IPS-11a (cell line): ENCODE data around the gene DHRS2.
"Not testable (repeated sequence)": the region's sequence is repeated elsewhere in the genome, so short reads cannot be mapped to it uniquely, and the experiment has no call there.

Experiments
- H3K4me3 ChIP-seq: one replicate; pipeline ENCODE4 v1.5.1; 2013; ENCODE audit warnings: low read depth, low read length, control low read depth

The DHRS2 gene

DNA sequence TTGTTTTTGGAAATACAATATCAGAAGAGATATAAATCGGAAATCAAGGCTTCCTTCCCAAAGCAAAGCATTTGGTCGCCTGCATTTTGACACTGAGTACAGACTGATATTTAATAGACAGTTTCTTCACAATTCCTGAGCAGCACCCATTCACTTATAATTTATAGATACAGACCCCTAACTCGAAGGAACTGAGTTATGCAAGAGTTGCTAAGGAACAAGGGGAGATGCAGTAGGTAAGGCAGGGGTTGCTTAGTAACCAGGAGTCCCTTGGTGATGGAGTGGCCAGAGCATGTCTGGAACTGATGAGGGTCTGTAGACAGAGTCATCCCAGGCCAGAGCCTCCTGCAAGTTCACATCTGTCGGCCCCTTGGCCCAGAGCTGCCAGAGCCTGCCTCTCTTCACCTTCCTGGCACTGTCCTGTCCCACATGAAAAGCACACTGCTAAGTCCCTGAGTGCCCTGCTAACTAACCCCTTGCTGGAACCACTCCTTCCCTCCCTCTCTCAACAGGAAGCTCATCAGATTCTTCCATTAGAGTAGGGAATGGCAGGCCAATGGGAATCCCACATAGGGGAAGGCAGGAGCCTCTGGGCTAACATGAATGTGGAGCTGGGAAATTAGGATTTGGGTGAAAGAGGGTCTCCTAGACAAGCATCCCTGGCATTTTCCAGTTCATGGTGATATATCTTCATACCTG lies 3.6 kb upstream of the DHRS2 start:
- no peak overlapping the region for H3K4me3 ChIP-seq

DNA sequence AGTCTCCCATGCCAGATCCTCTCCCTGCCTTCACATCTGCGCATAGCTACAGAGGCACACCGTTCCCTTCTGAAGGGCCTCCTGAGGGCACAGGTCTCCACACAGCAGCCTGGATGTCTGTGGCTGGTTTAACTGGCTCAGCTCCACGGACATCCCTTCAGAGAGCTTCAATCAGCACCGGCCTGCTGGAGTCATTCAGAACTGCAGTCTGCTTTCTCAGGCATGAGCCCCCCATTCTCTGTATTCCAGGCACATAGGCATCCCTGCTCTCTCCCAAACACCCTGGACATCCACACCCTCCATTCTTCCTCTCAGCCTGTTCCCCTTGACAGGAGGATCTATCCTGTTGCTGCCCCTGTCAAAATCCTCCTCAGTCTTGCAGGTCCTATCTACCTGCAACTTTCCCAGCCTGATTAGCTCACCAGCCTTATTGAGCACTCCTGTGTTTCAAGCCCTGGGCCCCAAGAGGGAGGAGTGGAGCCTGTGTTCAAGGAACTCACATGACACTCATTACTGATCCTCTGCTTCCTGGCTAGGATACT lies 2.9 kb upstream of the DHRS2 start:
- H3K4me3 ChIP-seq = no peak overlapping the region

DNA sequence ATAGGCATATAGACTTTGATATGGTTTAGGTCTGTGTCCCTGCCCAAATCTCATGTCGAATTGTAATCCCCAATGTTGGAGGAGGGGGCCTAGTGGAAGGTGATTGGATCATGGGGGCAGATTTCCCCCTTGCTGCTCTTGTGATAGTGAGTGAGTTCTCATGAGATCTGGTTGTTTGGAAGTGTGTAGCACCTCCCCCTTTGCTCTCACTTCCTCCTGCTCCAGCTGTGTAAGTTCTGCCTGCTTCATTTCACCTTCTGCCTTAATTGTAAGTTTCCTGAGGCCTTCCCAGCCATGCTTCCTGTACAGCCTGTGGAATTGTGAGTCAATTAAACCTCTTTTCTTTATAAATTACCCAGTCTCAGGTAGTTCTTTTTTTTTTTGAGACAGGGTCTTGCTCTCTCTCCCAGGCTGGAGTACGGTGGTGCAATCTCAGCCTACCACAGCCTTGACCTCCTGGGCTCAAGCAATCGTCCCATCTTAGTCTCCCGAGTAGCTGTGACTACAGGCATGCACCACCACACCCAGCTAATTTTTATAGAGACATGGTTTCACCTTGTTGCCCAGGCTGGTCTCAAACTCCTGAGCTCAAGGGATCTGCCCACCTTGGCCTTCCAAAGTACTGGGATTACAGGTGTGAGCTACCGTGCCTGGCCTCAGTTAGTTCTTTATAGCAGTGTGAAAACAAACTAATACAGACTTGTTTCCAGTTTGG lies 1.3 kb upstream of the DHRS2 start:
- not testable (repeated sequence) for H3K4me3 ChIP-seq

DNA sequence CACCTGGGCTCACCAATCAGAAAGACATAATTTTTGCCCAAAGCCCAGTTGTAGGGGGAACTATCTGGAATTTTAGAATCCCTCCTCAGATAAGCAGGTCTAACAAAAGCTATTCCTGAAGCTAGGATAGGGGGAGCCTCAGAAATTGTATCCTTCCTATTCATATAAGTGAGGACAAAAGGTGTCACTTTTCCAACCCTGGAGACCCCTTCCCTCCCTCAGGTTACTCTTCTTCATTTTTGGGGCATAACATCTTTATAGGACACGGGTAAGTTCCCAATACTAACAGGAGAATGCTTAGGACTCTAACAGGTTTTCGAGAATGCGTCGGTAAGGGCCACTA lies 1.1 kb downstream of the DHRS2 start:
- not testable (repeated sequence) for H3K4me3 ChIP-seq

DNA sequence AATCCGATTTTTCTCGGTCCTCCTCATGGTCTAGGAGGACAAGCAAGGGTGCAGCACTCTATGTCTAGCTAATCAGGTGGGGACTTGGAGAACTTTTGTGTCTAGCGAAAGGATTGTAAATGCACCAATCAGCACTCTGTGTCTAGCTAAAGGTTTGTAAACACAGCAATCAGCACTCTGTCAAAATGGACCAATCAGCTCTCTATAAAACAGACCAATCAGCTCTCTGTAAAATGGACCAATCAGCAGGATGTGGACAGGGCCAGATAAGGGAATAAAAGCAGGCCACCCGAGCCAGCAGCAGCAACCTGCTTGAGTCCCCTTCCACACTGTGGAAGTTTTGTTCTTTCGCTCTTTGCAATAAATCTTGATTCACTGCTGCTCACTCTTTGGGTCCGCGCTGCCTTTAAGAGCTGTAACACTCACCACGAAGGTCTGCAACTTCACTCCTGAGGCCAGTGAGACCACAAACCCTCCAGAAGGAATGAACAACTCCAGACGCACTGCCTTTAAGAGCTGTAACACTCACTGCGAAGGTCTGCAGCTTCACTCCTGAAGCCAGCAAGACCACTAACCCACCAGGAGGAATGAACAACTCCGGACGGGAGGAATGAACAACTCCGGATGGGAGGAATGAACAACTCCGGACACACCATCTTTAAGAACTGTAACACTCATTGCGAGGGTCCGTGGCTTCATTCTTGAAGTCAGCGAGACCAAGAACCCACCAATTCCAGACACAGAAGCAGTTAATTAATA lies 1.7 kb downstream of the DHRS2 start:
- H3K4me3 ChIP-seq = not testable (repeated sequence)

DNA sequence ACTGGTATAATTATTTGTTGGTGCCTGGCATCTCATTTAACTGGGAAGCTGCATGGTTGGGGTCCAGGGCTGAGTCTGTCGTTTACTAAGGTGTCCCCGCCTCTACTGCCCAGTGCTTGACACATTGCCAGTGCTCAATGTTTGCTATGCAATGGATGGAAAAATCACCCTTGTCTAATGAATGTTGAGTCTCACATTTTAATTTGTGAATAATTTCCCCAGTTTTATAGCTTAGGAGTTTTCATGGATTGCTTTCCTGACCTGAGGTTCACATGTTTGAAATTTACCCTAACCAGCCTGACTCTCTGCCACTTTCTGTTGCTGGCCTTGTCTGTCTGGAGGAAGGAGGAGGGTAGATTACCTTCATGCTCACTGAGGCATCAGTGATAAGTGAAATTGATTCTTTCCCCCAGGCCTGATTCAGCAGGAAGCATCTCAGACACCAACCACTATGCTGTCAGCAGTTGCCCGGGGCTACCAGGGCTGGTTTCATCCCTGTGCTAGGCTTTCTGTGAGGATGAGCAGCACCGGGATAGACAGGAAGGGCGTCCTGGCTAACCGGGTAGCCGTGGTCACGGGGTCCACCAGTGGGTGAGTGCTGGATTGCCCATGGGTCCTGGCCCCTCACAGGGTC lies 2.4 kb downstream of the DHRS2 start:
- H3K4me3 ChIP-seq = no peak overlapping the region

DNA sequence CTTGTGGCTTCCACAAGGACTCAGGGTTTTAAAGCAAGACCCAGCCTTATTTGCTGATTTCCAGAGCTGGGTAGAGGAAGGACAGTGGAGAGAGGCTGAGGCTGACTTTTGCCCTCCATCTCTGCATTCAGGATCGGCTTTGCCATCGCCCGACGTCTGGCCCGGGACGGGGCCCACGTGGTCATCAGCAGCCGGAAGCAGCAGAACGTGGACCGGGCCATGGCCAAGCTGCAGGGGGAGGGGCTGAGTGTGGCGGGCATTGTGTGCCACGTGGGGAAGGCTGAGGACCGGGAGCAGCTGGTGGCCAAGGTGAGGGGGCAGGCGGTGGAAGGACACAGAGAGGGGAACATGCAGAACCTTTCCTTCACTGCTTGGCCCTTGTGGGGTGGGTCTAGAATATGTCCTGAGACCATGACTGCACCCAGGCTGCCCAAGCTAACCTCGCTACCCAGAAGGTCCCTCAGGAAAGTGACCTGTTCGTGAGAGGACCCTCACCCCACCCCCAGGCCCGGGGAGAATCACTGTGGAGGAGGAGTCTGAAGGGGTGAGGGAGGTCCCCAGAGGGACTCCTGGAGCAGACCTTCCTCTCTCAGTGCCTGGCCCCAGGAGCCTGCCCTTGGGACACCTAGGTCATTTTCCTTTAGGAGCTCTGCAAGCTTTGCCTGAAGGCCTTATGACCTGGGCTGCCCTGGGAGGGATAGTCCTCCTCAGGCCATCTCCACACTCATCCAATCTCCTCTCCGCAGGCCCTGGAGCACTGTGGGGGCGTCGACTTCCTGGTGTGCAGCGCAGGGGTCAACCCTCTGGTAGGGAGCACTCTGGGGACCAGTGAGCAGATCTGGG lies 3.1 kb downstream of the DHRS2 start:
- no peak overlapping the region for H3K4me3 ChIP-seq

DNA sequence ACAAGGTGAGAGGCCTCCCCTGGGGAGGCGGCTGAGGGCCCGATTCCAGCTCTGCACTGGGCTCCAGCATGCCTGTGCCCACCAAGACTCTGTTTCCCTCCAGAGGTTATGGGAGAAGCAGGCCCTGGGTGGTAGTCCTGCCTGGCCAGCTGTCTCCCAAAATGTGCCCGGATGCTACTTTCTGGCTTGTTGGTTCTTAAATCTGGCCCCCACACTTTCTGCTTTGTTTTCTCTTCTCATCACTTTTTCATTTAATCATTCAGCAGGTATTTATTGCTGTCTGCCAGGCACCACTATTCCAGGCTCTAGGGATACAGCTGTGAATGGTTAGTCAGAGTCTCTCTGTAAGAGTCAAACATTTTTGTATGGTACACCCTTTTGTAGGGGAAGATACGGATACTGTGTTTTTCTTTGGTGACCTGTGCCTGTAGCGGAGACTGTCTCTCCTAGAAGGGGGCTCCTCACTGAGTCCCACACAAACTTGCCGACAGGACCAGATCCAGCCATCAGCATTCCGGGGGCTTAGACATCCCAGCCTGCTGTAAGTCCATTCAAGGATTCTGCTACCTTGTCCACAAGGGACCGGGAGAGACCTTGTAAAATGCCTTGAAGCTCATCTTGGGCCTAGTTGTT lies 3.8 kb downstream of the DHRS2 start:
- H3K4me3 ChIP-seq = no peak overlapping the region

DNA sequence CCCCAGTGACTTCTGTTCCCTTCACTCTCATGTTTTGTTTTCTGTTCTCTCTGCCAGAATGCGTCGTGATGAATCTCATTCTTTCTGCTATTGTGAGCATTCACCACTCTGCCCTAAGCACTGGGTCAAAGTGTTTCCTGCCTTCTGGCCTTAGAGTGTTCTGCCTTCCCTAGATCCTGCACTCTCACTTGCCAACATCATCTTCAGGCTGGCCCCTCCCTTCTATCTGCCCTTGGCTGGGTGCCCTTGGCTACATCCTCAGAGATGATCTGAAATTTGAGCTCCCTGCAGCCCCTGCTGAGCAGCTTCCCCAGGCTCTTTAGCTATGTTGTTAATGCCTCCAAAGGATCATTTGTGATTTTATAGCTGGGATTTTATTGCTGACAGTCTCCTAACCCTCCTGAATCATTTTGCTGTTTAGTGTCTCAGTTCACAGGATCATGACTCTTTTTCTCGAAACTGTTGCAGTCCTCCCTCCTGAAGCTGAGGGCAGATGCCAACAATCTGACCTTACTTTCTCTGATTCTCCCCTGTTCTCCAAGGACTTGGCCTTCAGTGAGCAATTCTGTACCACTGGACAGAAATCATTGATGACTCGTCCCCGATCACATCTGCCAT lies 4.5 kb downstream of the DHRS2 start:
- no peak overlapping the region for H3K4me3 ChIP-seq

DNA sequence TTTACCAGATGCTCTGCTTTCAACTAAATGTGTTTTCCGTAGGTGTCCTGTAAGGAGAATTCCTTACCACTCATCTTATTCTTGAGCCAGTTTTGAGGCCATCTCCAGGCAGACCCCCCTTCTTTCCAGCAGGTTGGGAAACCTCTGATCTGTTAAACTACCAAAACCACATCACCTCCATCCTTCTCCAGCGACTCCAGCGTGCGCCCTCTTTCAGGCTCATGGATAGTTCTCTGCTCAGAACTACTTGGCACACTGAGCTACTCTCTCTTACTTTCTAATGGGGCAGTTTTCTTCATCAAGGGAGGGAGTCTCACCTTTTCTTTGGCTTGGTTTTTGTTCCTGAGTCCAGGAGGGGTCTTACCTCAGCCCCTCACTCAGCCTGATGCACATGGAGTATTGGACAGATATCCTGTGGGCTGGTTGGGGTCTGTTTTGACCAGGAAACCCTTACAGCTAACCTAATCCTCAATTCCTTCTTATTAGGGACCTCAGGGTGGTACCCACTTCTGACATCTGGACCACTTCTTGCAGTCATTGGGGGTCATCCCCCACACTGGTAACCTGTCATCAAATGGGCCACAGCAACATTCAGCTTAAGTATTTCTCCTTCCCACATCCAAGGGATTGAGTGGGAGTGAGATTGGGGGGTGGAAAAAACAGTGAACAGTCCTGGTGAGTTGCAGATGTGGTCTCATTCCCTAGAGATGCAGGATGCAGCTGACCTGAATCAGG lies 5.2 kb downstream of the DHRS2 start:
- H3K4me3 ChIP-seq = no peak overlapping the region

DNA sequence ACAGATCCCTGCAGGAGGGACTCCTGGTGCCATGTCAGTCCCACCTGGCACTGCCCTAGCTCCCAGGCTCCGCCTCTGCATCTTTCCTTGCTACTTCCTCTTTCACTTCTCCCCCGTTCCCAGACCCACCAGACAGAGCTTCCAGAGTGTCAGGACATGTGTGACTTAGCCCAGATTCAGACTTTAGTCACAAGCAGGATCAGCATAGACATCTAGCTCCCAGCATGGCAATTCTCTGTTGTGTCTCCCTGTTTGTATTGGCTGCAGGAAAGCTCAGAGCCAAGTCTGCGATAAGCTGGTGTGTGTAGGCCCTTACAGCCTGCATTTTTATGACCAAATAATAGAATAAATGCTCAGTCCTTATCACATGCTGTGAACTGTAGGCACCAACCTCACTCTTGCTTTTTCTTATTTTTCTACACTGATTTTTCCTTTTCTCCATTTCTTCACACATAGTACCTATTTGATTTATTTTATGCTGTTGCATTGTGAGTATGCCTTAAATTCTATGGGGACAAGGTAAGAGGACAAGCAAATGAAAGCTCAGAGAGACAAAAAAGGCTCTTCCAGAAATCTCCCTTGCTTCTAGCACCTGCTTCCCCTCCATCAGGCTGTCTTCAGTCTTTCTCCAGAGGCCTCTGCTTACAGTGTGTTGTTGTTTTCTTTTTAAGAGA lies 5.9 kb downstream of the DHRS2 start:
- no peak overlapping the region for H3K4me3 ChIP-seq

DNA sequence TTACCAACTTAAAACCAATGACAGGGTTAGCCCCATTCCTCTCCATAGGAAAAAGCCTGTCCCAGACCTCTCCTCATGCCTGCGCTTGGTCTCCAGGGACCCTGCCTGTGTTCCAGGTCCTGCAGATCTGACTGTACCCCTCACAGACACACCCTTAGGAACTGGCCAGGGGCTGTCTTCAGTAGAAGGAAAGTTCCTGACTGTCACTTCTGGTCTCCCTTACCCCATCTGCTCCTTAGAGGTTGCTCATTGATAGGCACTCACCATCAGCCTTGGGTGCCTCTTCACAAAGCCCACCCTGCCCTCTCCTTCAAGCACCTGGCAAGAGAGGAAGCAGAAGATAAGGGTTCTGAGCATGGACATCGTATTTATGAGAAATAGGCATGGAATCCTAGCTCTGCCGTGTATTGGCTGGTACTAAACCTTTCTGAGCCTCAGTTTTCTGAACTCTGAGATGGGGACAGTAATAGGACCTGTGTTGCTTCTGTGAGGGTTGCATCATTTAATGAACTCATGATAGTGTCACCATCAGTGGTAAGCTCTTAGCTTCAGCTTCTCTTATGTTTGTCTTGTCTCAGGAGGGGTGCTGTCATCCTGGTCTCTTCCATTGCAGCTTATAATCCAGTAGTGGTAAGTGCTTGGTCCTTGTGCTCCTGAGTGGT lies 7.5 kb downstream of the DHRS2 start:
- H3K4me3 ChIP-seq = no peak overlapping the region

DNA sequence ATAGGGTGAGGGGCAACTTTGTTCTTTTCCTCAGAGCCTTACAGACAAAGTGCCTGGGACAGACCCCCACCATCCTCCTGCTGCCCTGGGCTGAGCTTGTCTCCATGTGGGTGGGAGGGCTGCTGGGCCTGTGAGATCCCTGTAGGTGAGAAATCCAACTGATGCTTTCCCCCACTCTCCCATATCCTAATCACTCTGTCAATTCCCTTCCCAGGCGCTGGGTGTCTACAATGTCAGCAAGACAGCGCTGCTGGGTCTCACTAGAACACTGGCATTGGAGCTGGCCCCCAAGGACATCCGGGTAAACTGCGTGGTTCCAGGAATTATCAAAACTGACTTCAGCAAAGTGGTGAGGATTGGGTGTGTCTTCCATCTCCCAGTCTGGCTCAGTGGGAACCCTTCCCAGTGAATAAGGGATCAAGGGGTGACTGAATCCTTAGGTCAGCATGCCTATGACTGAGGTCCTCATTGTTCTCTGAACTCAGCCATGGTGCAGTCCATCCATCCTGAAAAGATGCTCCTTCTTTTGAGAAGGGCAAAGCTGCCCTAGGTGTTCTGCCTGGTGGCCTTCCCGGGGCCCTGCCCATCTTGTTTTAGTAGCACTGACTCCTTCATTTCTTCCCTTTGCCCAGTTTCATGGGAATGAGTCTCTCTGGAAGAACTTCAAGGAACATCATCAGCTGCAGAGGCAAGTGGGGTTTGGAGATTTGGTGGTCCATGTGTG lies 8.2 kb downstream of the DHRS2 start:
- no peak overlapping the region for H3K4me3 ChIP-seq

DNA sequence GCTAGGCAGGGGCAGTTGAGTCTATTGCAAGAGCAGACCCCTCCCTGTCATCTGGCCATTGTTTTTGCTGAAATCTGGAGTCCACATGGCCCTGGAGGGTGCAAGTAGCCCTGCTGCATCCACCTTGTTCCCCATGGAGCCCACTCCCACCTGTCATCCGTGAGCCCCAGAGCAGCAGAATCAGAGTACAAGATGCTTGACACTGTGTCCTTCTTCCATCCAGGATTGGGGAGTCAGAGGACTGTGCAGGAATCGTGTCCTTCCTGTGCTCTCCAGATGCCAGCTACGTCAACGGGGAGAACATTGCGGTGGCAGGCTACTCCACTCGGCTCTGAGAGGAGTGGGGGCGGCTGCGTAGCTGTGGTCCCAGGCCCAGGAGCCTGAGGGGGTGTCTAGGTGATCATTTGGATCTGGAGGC lies 8.8 kb downstream of the DHRS2 start:
- no peak overlapping the region for H3K4me3 ChIP-seq

DNA sequence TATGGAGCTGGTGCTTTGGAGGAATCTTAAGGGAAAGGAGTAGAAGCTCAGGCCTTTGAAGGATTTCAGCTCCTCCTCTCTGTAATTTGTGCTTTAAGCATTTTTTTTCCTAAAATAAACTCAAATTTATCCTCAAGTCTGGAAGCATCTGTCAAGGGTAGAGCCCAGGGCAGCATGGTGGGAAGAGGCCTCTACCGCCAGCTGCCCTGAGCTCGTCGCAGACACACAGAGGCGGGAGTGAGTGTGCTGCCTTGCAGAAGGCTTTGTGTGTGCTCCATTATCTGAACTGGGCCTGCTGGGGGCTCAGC lies 9.3 kb downstream of the DHRS2 start:
- H3K4me3 ChIP-seq = no peak overlapping the region

DNA sequence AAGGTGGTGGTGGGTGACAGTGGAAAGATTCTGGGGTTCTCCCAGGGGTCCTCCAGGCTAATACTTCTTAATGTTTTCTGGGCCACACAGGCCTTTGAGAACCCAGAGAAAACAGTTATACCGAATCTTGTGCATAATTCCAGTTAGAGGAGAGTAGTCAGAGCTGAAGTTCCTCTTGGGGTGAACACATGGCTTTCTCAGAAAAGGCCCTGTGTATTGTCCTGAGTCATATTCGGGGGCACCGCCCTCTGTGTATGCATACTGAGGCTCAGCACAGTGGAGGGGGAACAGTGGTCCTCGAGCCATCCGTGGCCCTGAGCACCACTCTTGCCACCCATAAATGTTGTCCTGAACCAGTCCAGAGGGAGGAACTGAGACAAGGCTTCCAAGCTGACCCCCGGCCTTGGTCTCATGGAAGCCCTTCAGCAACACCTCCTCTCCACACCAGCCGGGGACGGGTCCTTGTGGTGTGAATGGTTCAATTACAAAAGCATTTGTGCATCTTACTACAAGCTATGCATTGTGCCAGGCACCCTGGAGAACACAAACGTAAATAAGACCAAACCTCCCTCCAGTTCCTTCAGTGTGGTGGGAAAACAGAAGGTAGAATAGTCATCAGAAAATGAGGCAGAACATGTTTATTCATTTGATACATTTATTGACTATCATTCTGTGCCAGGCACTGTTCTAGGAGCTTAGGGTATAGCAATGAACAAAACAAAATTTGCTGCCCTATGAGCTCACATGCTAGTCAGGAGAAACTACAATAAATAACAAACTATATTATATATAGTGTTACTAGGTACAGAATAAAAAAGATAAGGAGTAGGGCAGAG lies 9.9 kb downstream of the DHRS2 start:
- H3K4me3 ChIP-seq = no peak overlapping the region
